Keratinocyte (primary cell): ENCODE data around the gene PRPF8.

Experiments
- EZH2 ChIP-seq: IDR thresholded peaks from one replicate; pipeline ENCODE4 v1.6.1; 2012; ENCODE audit warnings: inconsistent platforms, mild to moderate bottlenecking, low read length, moderate library complexity
- TF ChIP-seq, protein P1 (sequence below), 3 experiments: IDR thresholded peaks in 1 of 3; conservative IDR thresholded peaks in 1 of 3; optimal IDR thresholded peaks in 1 of 3; 2 replicates in 2 of 3; 3 replicates in 1 of 3; pipeline versions ENCODE3 to v1.5.1; 2011; ENCODE audit warnings: low read length in 3 of 3, mild to moderate bottlenecking in 3 of 3, moderate library complexity in 2 of 3, control low read depth in 1 of 3, inconsistent platforms in 1 of 3; ENCODE audit not compliant: insufficient read depth in 2 of 3; ENCODE audit errors: extremely low read depth in 1 of 3

DNA sequence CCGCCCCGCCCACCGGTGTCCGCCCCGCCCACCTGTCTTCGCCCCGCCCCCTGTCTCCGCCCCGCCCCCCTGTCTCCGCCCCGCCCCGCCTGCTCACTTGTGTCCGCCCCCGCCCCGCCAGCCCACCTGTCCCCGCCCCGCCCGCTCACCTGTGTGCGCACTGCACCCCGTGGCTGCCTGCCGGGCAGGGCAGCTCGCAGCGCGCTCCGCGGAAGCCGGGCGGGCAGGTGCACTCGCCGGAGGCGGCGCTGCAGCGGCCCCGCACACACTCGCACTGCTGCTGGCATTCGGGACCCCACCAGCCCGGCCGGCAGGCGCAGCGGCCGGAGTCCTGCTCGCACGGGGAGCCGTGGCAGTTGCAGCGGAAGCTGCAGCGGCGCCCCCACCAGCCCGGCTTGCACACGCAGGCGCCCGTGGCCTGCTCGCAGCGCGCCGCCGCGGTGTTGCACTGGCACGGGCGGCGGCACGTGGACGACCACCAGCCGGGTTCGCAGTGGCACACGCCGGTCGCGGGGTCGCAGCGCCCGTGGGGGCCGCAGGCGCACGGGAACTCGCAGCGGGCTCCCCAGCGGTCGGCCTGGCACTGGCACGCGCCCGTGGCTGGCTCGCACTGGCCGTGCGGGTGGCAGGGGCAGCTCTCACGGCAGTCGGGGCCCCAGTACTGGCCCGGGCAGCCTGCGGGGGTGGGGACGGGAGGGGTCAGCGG lies 41.2 kb downstream of the PRPF8 start:
- TF ChIP-seq, protein P1, sequence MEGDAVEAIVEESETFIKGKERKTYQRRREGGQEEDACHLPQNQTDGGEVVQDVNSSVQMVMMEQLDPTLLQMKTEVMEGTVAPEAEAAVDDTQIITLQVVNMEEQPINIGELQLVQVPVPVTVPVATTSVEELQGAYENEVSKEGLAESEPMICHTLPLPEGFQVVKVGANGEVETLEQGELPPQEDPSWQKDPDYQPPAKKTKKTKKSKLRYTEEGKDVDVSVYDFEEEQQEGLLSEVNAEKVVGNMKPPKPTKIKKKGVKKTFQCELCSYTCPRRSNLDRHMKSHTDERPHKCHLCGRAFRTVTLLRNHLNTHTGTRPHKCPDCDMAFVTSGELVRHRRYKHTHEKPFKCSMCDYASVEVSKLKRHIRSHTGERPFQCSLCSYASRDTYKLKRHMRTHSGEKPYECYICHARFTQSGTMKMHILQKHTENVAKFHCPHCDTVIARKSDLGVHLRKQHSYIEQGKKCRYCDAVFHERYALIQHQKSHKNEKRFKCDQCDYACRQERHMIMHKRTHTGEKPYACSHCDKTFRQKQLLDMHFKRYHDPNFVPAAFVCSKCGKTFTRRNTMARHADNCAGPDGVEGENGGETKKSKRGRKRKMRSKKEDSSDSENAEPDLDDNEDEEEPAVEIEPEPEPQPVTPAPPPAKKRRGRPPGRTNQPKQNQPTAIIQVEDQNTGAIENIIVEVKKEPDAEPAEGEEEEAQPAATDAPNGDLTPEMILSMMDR (optimal IDR thresholded peaks at IDR 0.05 in 1 of 3, IDR thresholded peaks at IDR 0.05 in 1 of 3, conservative IDR thresholded peaks at IDR 0.05 in 1 of 3; ENCODE audit: extremely low read depth in 1 of 3, insufficient read depth in 2 of 3, low read length in 3 of 3), result peak in 2 of 3 experiments; percentile 35 to 56
- TF ChIP-seq EZH2, result no peak
